Ishikawa (cell line): Measurements from ENCODE around the gene ST3GAL6.

Source experiments
- CEBPB ChIP-seq: IDR thresholded peaks from 2 replicates; pipeline ENCODE4 v1.6.1; 2012
- CREB1 ChIP-seq: IDR thresholded peaks from 2 replicates; pipeline ENCODE4 v1.6.1; 2012; ENCODE audit warnings: low read depth
- EGR1 ChIP-seq: IDR thresholded peaks from 2 replicates; pipeline ENCODE4 v1.6.1; 2012
- EP300 ChIP-seq: IDR thresholded peaks from 2 replicates; pipeline ENCODE4 v1.6.1; 2012; ENCODE audit warnings: borderline replicate concordance
- FOXM1 ChIP-seq: IDR thresholded peaks from 2 replicates; pipeline ENCODE4 v1.6.1; 2012; ENCODE audit warnings: low read depth, borderline replicate concordance
- MAX ChIP-seq: IDR thresholded peaks from 2 replicates; pipeline ENCODE4 v1.6.1; 2012
- RAD21 ChIP-seq: IDR thresholded peaks from 2 replicates; pipeline ENCODE4 v1.6.1; 2012; ENCODE audit warnings: low read depth
- REST ChIP-seq: IDR thresholded peaks from 2 replicates; pipeline ENCODE4 v1.6.1; 2012; ENCODE audit warnings: low read depth, mild to moderate bottlenecking
- TAF1 ChIP-seq: IDR thresholded peaks from 2 replicates; pipeline ENCODE4 v1.6.1; 2012; ENCODE audit warnings: low read depth, mild to moderate bottlenecking
- TCF12 ChIP-seq: IDR thresholded peaks from 2 replicates; pipeline ENCODE4 v1.6.1; 2012; ENCODE audit warnings: low read depth
- USF1 ChIP-seq: IDR thresholded peaks from 2 replicates; pipeline ENCODE4 v1.6.1; 2012
- YY1 ChIP-seq: IDR thresholded peaks from 2 replicates; pipeline ENCODE4 v1.6.1; 2012; ENCODE audit warnings: low read depth
- ZBTB7A ChIP-seq: IDR thresholded peaks from 2 replicates; pipeline ENCODE4 v1.6.1; 2012; ENCODE audit warnings: low read depth

DNA sequence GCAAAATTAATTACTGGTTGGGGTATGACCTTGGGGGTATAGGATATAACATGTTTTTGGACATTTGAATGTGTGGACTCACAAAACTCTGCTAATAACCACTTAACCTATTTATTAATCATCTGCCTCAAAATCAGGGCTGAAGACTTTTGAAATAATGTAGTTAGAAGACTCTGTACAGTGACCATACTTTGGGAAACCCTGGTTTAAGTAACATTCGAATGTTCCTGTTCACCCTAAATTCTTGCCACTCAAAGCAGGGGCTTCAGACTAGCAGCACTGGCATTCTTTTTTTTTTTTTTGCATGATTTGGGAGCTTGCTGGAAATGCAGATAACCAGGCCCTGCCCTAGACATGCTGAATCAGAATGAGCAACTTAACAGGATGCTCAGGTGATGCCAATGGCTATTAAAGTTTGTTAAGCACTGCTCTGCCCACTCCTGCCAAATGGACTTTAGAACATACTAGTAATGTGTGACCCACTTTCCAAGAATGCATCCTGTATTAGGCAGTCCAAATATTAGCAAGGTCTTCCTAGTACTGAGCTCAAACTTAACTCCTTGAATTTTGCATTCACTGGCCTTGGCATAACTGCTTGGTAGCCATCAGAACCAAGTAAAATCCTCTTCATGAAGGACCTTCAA is 12.7 kb upstream of the ST3GAL6 start:
- no peak for TF ChIP-seq FOXM1
- no peak for TF ChIP-seq EP300
- TF ChIP-seq YY1, result no peak
- TF ChIP-seq CREB1, result no peak
- TF ChIP-seq RAD21, result no peak
- no peak for TF ChIP-seq USF1
- no peak for TF ChIP-seq TCF12
- TF ChIP-seq EGR1, result no peak
- TF ChIP-seq CEBPB, result no peak
- TF ChIP-seq REST, result no peak
- TF ChIP-seq TAF1, result no peak
- no peak for TF ChIP-seq MAX
- TF ChIP-seq ZBTB7A, result no peak
